WI38 (cell line): ENCODE results near the gene LAMA5.

Experiments used
- H3K4me3 ChIP-seq: 2 replicates; pipeline ENCODE4 v1.5.1; 2011; ENCODE audit warnings: low read depth, mild to moderate bottlenecking, control low read depth, low read length
- TF ChIP-seq, protein P1 (sequence below): IDR thresholded peaks from 2 replicates; pipeline ENCODE4 v1.5.1; 2012; ENCODE audit warnings: low read depth, mild to moderate bottlenecking, control low read depth, low read length

LAMA5 gene

DNA sequence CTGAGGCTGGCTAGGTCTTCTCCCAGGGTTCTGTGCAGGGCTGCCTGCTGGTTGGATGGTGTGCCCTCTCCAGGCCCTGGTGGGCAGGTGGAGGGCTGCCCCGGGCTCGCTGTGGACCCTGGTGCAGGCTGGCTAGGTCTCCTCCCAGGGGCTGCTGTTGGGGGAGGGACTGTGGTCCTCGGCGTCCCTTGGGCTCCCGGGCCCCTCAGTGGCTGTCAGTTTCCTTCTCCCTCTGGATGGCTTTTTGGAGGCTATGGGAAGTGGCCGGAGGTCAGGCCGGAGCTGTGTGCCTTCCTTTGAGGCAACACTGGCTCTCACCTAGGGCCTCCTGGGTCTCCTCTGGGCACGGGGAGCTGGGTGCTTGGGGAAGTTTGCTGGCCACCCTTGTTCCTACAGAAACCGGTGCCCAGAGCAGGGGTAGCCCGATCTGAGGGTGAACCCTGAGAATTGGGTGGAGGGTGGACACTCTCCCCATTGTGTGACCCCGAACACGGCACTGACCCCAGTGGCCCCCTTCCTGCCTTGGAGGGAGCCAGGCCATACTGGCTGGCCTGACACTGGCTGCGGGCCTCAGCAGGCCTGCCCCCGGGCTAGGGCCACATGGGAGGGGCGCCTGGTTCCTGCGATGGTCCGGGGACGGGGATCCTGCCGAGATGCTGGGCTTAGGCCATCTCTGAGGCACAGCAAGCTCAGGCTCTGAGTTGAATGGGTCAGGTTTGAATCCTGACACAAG is 43.8 kb upstream of the LAMA5 start:
- TF ChIP-seq, protein P1, sequence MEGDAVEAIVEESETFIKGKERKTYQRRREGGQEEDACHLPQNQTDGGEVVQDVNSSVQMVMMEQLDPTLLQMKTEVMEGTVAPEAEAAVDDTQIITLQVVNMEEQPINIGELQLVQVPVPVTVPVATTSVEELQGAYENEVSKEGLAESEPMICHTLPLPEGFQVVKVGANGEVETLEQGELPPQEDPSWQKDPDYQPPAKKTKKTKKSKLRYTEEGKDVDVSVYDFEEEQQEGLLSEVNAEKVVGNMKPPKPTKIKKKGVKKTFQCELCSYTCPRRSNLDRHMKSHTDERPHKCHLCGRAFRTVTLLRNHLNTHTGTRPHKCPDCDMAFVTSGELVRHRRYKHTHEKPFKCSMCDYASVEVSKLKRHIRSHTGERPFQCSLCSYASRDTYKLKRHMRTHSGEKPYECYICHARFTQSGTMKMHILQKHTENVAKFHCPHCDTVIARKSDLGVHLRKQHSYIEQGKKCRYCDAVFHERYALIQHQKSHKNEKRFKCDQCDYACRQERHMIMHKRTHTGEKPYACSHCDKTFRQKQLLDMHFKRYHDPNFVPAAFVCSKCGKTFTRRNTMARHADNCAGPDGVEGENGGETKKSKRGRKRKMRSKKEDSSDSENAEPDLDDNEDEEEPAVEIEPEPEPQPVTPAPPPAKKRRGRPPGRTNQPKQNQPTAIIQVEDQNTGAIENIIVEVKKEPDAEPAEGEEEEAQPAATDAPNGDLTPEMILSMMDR, result no peak
- H3K4me3 ChIP-seq, result no peak overlapping the region

DNA sequence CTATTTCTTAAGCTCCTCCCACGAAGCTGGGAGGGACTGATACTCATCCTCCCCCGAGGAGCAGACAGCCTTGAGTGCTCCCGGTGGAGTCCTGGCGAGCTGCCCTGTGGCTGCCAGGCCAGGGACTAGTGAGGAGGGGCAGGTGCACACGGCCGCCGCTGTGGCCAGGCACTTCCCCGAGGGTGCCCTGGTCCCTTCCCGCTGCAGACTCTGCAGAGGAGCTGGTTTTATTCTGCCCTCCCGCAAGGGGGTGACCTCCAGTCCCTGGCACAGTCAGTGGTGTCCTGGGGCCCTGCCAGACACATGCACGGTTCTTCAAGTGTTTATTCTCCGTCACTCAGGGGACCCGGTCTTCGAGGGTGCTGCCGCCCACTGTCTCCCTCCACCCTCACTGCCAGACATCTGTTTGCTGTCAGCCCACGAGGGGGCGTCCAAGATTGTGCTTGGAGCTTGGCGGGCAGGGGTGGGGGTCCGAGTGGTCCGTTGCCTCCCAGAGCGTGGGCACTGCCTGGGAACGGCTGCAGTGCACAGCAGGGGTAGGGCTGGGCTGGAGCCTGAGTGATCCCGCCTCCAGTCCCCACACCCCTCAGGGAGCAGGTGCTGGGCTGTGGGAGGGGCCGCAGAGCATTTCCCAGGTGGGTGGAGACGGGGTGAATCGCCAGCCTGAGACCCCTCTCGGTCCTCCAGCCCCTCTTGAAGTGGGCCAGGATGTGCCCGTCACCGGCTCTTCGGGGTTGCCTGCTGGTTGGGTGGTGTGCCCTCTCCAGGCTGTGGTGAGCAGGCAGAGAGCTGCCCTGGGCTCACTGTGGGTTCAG is 43.0 kb upstream of the LAMA5 start:
- TF ChIP-seq, protein P1, result peak; percentile 35; the same call in 1 of the 2 replicates
- H3K4me3 ChIP-seq, result no peak overlapping the region

DNA sequence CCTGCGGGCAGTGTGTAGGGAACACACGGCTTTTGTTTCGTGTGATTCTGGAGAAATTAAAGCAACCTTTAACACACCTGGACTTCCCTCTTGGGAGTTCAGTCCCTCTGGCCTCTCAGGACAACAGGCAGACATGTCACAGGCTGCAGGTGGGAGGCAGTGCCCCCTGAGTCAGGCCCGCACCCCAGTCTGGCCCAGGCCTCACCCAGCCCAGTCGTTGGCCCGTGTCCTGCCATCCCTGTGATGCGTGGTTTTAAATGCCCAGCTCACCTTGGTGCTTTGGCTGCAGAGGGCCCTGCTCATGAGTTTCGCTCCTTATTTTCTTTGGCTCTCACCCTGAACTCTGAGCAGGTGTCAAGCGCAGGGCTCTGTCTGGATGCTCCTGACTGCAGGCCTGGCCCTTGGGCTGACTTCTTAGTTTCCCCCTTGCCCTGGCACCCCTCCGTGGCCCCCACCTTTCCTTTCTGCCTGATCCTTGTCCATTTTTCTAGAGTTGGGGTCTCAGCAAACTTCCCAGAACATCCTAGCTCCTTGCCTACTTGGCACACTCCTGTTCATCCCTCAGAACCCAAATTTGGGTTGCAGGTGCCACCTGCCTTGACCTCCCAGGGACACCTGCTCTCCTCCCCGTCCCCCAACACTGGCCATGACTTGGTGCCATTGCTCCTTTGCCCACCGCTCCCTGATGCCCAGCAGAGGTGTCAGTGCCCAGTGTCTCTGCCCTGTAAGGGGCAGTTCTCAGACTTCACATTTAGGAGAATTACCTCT is 42.2 kb upstream of the LAMA5 start:
- no peak overlapping the region for H3K4me3 ChIP-seq
- TF ChIP-seq, protein P1, result no peak

DNA sequence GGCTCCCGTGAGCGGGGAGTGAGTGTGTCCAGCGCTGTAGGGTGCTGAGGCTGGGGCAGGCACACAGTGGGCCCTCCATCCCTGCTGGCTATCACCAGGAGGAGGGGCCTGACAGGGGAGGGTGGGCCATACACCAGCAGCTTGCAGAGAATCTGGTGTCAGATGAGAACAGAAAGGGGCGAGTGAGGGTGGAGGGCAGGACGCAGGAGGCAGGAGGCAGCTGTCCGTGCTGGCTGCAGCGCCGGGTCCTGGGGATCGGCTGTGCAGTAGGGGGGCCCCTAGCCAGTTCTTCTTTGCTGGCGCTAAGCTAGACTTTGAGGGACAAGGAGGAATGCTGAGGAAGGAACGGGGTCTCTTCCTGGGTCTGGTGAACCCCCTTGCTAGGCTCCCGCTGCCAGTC is 41.5 kb upstream of the LAMA5 start:
- TF ChIP-seq, protein P1, result no peak
- H3K4me3 ChIP-seq, result no peak overlapping the region

DNA sequence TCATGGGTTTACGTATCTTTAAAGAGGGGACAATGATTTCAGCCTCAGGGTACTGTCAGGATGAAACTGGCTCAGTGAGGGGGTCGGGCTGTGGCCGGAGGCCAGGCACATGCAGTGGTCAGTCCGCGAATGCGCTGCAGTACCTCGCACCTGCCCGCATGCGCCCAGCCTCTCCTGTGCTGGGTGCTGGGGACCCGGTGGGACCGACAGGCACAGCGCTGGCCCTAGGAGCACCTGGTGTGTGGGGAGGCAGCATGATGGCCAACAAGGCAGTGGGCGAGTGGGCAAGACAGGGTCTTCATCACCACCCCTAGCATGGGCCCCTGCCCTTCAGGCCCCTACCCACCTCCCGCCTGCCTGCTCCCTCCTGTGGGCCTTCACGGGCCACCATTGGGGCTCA is 40.9 kb upstream of the LAMA5 start:
- TF ChIP-seq, protein P1, result no peak
- H3K4me3 ChIP-seq, result no peak overlapping the region

DNA sequence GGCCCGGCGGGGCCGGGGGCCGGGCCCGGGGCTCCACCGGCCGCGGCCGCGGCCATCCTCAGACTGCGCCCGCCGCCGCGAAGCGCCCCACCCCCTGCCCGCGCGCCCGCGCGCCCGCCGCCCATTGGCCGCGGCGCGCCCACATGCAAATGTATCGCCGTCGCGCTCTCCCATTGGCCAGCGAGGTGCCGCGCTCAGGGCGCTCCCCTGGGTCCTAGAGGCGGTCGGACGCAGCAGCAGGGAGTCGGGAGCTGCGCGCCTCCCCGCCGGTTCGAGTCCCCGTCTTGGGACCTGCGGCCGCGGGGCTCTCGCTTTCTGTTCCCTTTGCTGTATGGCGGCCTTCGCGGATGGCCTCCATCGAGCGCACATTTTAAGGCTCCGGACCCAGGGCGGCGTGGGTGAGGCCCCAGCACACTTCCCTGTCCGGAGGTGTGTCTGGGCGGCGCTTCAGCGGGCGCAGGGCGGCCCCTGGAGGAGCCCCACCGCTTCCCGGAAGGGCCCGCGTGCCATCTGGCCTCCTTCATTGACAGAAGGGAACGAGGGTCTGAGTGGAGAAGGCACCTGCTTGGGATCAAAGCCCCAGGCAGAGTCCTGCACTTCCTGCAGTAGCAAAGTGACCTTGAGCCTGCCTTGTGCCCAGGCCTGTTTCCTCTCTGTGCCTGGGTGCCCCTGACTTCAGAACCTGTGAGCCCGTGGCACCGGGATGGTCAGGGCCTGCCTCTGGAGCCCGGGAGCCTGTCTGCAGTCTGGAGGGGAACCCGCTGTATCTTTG is 40.3 kb upstream of the LAMA5 start, which contains the start of gene CABLES2:
TSS of gene CABLES2 (minus strand) at position 65 of the 772 bp plus-strand sequence. CDS start at position 56, 9 bp downstream.
- TF ChIP-seq, protein P1, result no peak
- peak within 1 kb of the TSS; percentile 72 for H3K4me3 ChIP-seq
